ENCODE results near the gene CMSS1. TPM values are rescaled to one million over a fixed set of nuclear protein-coding genes. Genes with fewer than 3 reads are reported as not detected.

Gene CMSS1
- total RNA-seq, 1 experiment from 2014 or later, result 86.3 TPM

- TF ChIP-seq CTCF (IDR thresholded peaks at IDR 0.05) (no peak), TCF7L2 (IDR thresholded peaks at IDR 0.05; ENCODE audit: low read depth, low read length) (no peak), SIN3A (IDR thresholded peaks at IDR 0.05; ENCODE audit: borderline replicate concordance, insufficient read depth, low read depth, low read length) (no peak)
- intact Hi-C loops (cut with micrococcal nuclease; ENCODE audit: unreplicated experiment), result no loop called here
- no TSS peak for BruUV-seq (replicated peaks)
- H3K27me3 ChIP-seq (ENCODE audit: control insufficient read depth, insufficient read depth, low read length), result no peaks in the 10 kb centered on the region
- ChIA-PET CTCF (no interaction called here), POLR2A (no interaction called here)
- in situ Hi-C loops (cut with HindIII; ENCODE audit: low pct_unique_long_range_greater_than_20kb, low sequenced_read_pairs), result no loop called here
- H3K4me1 ChIP-seq (ENCODE audit: control insufficient read depth, insufficient read depth, low read length), result no peaks in the 10 kb centered on the region; the same call in 1 of the 2 replicates
- no peaks in the 10 kb centered on the region for H3K36me3 ChIP-seq (ENCODE audit: control insufficient read depth, insufficient read depth, low read length)
- DNase-seq (ENCODE audit: low read depth, low spot score) (no peak), ATAC-seq (no peak)
- no peaks in the 10 kb centered on the region for H3K9me3 ChIP-seq (ENCODE audit: control insufficient read depth, insufficient read depth, low read depth, low read length)
- no peak overlapping the region for H3K27ac ChIP-seq (ENCODE audit: low read length)
- H3K4me3 ChIP-seq (ENCODE audit: low read depth in 2 of 2, low read length in 2 of 2), result no peak overlapping the region
Measured at GRCh38 chr3:100075851-100076730, 258.4 kb downstream of the CMSS1 start.

- no TSS peak for BruUV-seq (replicated peaks)
- no peak overlapping the region for H3K27ac ChIP-seq (ENCODE audit: low read length)
- H3K9me3 ChIP-seq (ENCODE audit: control insufficient read depth, insufficient read depth, low read depth, low read length), result no peaks in the 10 kb centered on the region
- no peaks in the 10 kb centered on the region; the same call in 1 of the 2 replicates for H3K4me1 ChIP-seq (ENCODE audit: control insufficient read depth, insufficient read depth, low read length)
- no peaks in the 10 kb centered on the region for H3K27me3 ChIP-seq (ENCODE audit: control insufficient read depth, insufficient read depth, low read length)
- ATAC-seq (no peak), DNase-seq (ENCODE audit: low read depth, low spot score) (no peak)
- ChIA-PET POLR2A (no interaction called here), CTCF (no interaction called here)
- intact Hi-C loops (cut with micrococcal nuclease; ENCODE audit: unreplicated experiment) (no loop called here), in situ Hi-C loops (cut with HindIII; ENCODE audit: low pct_unique_long_range_greater_than_20kb, low sequenced_read_pairs) (no loop called here)
- no peaks in the 10 kb centered on the region for H3K36me3 ChIP-seq (ENCODE audit: control insufficient read depth, insufficient read depth, low read length)
- TF ChIP-seq POLR2AphosphoS5 (IDR thresholded peaks at IDR 0.05; ENCODE audit: low read depth, low read length) (no peak), TCF7L2 (IDR thresholded peaks at IDR 0.05; ENCODE audit: low read depth, low read length) (no peak), REST (IDR thresholded peaks at IDR 0.05; ENCODE audit: insufficient read depth in 1 of 2, low read depth in 2 of 2, low read length in 1 of 2) (no peak), SIN3A (IDR thresholded peaks at IDR 0.05; ENCODE audit: borderline replicate concordance, insufficient read depth, low read depth, low read length) (no peak), CTCF (IDR thresholded peaks at IDR 0.05) (no peak)
- H3K4me3 ChIP-seq (ENCODE audit: low read depth in 2 of 2, low read length in 2 of 2), result no peak overlapping the region
Measured at GRCh38 chr3:100076731-100077529, 259.3 kb downstream of the CMSS1 start.
